Measurements from ENCODE around the gene OR4D1.
"Not testable (repeated sequence)": the region's sequence is repeated elsewhere in the genome, so short reads cannot be mapped to it uniquely, and the experiment has no call there.

Gene OR4D1

DNA sequence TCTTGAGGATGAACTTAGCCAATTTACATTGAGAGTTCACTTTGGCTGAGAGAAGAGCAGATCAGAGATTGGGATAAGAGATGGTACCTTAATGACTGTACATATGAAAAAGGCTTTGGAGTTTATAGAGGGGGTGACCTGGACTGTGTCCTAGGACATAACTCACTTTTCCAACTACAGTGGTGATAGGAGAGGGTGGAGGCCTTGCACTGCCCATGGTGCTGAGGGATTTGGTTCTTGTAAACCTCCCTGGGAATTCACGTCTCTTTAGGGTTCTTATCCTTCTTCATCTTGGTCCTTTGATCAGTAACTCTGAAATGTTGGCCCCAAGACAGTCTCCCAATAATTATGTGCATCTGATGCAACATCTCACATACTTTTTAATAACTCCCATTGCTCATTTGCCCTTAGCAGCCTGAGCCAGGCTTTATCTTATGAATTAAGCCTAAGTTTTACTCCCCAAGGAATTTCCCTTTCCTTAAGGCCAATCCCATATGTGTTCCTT is at the start of gene OR4D1:
Gene OR4D1 (plus strand): TSS at position 455 of the 505 bp plus-strand sequence. CDS start 6,770 bp downstream, outside the sequence.
- no peak for DNase-seq

GRCh38 chr17:58100506-58100905 is 47.7 kb upstream of the OR4D1 start:
- no peak for DNase-seq

- DNase-seq = not testable (repeated sequence)
These were observed 46.3 kb upstream of the OR4D1 start for GRCh38 chr17:58101898-58102297.

DNA sequence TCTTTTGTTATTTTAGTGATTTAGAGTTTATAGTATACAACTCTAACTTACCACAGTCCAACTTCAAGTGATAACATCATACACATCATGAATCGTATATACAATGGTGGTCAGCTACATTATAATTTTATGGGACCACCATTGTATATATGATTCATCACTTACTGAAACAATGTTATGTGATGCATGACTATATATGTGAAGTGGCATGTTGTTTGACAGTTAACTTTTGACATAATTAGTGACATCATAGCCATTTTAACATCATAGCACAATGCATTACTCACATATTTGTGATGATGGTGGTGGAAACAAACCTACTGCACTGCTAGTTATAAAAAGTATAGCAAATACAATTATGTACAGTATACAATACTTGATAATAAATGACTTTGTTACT is 43.1 kb upstream of the OR4D1 start:
- DNase-seq = no peak

DNA sequence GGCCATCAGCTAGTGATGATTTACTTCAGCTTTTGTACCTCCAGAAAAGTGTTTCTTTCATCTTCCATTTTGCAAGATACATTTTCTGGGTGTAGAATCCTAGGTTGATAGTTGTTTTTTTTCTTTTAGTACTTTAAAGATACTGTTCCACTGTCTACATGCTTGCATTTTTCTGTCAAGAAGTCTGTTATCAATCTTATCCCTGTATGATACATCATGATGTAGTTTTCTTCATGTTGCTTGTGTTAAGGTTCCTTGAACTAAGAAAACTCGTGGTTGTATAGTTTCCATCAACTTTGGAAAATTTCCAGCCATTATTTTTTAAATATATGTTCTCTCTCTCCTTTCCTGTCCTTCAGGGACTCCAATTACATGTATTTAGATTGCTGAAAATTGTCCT is 40.9 kb upstream of the OR4D1 start:
- DNase-seq = no peak

DNA sequence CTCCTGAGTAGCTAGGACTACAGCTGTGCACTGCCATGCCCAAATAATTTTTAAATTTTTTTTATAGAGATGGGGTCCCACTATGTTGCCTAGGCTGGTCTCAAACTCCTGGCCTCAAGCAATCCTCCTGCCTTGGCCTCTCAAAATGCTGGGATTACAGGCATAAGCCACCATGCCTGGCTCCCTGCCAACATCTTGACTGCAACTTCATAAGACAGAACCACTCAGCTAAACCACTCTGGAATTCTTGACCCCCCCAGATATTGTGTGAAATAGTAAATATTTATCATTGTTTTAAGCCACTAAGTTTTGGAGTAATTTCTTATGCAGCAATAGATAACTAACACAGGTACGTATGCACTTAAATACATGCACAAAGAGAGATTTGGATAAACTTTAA is 39.0 kb upstream of the OR4D1 start:
- DNase-seq = no peak

DNA sequence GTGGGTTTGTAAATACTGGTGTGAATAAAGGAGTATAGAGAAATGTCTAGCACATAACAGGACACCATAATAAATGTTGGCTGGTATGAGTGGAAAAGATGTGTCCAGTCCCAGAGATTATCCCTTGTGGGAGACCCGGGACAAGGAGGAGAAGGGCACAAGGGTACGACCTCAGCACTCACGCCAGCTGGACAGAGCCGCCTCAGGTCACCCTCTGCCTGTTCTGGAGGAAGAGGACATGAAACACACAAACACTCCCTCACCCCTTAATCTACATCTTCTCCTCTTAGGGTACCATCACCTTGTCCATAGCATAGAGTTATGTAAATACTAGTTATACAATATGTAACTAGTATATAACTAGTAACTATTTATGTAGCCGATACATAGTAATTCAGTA is 38.2 kb upstream of the OR4D1 start:
- no peak for DNase-seq

DNA sequence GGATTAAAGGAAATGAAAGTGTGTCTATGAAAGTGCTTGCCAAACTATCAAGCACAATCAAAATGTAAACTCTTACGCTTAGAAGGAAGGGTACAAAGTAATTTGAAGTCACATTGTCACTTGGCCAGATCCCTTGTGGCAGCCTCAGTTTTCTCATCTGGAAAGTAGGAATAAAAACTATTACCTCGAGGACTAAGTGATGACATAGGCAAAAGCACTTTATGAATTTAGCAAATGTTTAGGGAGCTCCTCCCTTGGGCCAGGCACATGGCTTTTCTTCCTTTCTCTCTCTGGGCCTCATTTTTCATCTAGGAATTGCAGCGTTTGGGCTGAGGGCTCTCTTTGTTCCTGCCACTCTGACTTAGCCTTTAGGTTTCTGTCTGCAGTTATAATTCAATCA is 36.5 kb upstream of the OR4D1 start:
- DNase-seq = no peak

GRCh38 chr17:58112970-58113631 is 35.1 kb upstream of the OR4D1 start:
- DNase-seq = peak in 12 of 14 donors; percentile 7 to 69 (median 37)

- no peak for DNase-seq
These were observed 34.2 kb upstream of the OR4D1 start for GRCh38 chr17:58113947-58114346.

DNA sequence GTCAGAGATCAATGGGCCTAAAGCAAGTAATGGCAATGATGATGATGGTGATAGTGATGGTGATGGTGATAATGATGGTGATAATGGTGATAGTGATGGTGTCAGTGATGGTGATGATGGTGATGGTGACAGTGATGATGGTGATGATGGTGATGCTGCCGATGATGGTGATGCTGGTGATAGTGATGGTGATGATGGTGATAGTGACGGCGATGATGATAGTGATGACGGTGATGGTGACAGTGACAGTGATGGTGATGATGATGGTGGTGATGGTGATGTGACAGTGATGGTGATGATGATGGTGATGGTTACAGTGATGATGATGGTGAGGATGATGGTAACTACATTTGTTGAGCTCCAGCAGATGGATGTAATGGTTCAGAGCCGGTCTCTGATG is 30.8 kb upstream of the OR4D1 start:
- no peak for DNase-seq

DNA sequence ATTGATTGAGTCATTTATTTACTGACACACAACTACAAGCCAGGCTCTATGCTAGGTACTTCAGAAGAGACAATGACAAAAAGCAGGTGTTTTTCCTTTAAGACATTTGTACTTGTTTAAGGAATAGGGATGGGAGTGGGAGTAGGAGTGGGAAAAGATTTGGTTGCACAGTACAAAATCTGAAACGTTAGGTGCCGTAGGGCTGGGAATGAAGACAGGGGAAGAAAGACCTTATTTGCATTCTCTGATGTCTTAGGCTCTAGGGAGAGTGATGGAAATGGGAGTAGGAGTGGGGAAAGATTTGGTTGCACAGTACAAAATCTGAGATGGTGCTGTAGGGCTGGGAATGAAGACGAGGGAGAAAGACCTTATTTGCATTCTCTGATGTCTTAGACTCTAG is 28.7 kb upstream of the OR4D1 start:
- no peak for DNase-seq

DNA sequence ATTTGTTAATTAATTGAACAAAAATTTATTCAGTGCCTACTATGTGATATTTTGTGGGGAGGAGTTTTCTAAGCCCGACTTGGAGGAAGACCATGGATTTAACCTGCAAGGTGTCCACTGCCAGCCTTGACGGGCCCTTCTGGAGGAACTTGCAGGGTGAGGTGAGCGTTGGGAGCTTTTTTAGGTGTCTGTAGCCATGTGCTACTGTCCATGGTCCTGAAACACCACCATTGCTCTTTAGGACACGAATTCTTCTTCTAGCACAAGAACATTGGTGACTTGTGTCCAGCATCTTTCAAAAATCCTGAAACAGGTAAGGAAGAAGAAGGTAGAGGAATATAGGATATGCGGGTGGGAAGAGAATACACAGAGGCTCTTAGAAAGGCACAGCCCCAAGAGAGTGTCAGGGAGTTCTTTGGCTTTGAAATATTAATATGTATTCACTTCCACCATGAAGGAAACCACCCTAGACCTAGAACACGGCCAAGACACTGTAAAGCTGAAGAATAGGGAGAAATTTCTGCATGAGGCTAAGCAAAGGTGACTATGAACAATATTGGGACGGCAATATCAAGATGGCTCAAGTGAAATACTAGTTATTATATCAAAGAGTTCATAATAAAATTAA is 27.9 kb upstream of the OR4D1 start:
- no peak for DNase-seq

GRCh38 chr17:58121925-58122324 is 26.3 kb upstream of the OR4D1 start:
- no peak for DNase-seq

- no peak for DNase-seq
These were observed 20.3 kb upstream of the OR4D1 start for GRCh38 chr17:58127846-58128245.

DNA sequence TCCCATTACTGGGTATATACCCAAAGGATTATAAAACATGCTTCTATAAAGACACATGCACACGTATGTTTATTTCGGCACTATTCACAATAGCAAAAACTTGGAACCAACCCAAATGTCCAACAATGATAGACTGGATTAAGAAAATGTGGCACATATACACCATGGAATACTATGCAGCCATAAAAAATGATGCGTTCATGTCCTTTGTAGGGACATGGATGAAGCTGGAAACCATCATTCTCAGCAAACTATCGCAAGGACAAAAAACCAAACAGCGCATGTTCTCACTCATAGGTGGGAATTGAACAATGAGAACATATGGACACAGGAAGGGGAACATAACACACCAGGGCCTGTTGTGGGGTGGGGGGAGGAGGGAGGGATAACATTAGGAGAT is 15.5 kb upstream of the OR4D1 start:
- not testable (repeated sequence) for DNase-seq

- DNase-seq = no peak
These were observed 11.4 kb upstream of the OR4D1 start for GRCh38 chr17:58136669-58137279.

- no peak for DNase-seq
These were observed 6.7 kb upstream of the OR4D1 start for GRCh38 chr17:58141505-58141904.

DNA sequence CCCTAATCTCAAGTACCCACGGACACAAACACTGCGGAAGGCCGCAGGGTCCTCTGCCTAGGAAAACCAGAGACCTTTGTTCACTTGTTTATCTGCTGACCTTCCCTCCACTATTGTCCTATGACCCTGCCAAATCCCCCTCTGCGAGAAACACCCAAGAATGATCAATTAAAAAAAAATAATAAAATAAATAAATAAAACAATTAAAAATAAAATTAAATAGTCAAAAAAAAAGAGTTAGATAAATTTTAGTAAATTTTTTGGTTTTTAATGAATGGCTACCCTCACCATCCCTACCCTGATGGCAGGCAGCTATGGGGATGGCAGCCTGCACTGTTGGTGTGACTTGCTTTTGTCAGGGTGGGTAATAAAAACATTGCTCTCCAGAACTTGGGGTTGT is 4.8 kb upstream of the OR4D1 start:
- DNase-seq = not testable (repeated sequence)

DNA sequence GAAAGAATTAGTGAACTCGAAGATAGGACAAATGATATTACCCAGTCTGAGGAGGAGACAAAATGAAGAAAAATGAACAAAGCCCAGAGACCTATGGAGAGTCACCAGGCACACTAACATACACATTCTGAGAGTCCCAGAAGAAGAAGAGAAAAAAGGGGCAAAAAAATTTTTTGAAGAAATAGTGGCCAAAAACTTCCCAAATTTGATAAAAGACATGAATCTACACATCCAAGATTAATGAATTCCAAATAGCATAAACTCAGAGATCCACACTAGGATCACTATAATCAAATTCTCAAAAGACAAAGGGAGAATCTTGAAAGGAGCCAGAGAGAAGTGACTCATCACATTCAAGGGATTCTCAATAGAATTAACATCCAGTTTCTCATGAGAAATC is 3.4 kb upstream of the OR4D1 start:
- DNase-seq = no peak

DNA sequence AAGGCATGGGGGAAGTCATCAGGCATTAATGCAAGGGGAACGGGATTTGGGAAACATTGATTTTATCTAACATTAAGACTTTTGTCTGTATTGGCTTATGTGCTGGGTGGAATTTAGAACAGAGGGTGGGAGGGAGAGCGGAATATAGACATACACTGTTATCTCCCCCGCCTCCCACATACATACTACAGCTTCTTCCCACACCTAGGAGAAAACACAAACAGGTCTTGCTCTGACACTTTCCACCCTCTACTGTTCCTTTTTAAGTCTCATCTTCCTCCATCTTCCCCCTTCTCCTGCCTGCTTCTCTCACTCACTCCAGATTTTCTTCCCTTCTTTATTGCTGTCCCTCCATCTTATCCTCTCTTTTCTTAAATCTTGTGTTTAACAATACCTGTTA is 425 bp downstream of the OR4D1 start:
- no peak for DNase-seq

DNA sequence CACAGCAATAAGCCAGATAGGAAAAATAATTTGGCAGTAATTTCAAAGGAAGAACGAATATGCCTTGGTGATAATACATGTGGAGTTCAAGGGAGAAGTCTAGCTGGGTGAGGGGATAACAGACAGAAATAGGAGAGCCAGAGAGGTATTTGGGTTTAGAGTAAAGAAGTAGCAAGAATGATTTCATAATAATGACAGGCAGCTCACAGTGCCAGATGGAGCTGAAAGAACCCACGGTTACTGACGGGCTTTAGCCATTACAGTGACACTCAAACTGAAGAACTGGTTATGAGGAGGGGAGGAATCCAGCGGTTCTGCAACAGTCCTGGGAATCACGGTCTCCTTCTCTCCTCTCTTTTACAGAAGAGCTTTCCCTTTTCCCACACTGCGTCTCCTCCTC is 2.2 kb downstream of the OR4D1 start:
- no peak for DNase-seq

- no peak for DNase-seq
These were observed 4.9 kb downstream of the OR4D1 start for GRCh38 chr17:58153046-58153445.

GRCh38 chr17:58153671-58154070 is 5.5 kb downstream of the OR4D1 start:
- no peak for DNase-seq
